ENCODE data around the gene SLC8A1.
A peak's percentile ranks its signal among the peaks of the same experiment; 100 is the strongest.

Gene SLC8A1

DNA sequence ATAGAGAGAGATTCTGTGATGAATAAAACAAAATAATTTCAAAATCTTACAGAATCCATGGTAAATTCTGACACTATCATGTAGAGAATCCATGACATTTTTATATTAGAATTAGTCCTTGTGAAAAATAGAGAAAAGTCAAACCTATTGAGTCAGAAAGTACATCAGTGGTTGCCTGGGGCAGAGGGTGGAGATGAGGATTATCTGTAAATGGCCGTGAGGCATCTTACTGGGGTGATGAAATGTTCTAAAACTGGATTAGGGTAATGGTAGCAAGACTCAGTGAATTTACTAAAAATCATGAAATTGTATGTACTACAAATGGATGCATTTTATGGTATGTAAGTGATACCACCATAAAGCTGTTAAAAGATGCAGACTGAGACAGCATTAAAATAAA, 323.1 kb downstream of the SLC8A1 start:
- no peak for DNase-seq

DNA sequence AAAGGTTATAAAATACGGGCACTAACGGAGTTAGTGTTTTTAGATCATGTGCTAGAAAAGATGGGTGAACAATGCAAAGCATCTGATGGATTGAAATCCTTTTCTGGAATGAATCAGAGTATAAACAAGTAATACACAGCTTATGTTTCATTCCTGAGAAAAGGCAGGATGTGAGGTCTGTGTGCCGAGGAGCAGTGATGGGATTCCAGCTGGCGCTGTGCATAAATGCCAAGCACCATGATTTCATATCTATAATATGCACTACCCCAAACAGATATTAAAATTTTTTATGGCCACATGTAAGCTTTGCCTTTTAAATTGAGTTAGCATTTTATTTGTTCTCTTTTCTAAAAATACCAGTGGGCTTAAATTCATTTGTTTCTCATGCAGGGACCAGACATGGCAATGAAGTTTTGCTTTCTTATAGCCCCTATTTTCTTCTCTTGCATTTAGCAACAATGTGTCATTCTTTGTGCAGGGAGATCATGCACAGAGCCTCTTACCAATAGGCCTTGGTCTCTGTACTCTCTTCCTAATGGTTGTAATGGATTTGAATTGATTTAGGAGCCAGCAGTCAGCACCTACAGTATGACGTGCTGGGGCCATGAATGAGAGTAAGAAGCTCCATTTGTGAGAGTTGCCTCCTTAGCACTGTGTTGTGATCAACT, 323.9 kb downstream of the SLC8A1 start:
- no peak for DNase-seq

GRCh38 chr2:40127146-40127545, 324.7 kb downstream of the SLC8A1 start:
- no peak for DNase-seq

DNA sequence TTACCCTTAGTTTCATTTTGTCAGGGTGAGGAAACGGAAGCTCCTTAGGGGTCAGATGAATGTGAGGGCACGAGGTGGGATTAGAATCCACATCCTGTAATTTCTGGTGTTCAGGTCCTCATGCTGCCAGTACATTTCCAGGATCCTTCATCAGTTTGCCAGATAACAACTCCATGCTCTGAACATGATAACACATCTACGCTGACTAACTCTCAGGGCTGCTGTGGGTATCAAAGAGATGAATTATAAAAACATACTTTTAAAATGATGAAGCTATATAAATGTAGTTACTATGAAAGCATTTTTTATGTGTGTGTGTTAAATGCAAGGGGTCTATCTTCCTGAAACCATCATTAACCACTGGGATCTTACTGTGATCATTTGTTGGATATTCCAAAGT, 325.9 kb downstream of the SLC8A1 start:
- no peak for DNase-seq

DNA sequence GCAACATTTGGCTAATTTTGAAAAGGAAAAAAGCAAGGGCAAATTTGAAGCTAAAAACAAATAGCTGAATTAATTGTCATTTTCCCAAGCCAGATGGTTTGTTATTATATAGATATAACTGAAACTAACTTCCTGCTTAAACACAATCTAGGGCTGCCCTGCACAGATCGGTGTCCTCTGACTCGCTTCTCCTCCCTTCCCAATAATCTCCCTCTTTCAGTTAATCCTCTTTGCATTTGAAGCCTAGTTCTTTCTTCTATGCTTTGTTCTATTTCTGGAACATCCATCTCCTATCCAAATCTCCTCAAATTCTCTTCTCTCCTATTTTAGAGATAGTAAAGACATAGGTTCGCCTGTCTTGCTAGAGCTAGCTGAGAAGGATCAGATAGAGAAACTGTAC, 328.1 kb downstream of the SLC8A1 start:
- DNase-seq: no peak

DNA sequence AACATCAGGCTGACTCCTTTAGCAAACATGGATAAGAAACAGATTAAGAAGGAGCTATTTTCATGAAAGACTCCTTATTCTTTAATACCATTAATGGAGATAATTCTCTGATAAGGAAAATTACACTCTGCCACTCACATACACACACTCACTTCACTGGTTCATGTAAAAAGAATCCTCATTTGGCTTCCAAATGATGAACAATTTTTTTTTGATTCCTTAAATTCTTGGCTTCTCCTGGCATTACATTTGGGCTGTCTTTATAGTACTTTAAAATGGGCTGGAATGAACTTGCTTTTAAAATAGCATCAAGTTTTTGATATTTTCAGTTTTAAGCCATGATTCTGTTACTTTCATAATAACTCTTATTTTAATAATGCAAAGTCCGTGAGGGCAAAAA, 328.6 kb downstream of the SLC8A1 start:
- no peak for DNase-seq

- no peak for DNase-seq
These were observed 330.9 kb downstream of the SLC8A1 start for GRCh38 chr2:40120957-40121356.

DNA sequence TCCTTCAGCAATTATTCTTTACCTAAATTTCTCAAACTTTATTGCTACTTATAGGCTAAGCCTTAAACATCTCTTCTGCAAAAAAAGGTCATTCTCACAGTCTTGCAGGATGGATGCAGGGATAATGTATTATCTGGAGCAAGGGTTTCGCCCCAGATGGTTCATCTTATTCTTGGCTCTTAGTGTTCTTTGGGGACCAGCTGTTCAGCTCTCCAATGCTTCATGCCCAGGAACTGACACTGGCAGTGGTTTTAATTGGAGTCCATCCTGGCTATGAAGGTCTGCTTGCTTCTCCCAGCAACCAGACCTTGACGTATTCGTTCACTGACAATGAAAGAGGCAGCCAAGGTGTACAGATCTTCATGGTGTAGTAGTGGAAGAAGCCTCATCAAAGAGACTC, 331.9 kb downstream of the SLC8A1 start:
- no peak for DNase-seq

GRCh38 chr2:40118622-40119021, 333.3 kb downstream of the SLC8A1 start:
- DNase-seq: no peak

DNA sequence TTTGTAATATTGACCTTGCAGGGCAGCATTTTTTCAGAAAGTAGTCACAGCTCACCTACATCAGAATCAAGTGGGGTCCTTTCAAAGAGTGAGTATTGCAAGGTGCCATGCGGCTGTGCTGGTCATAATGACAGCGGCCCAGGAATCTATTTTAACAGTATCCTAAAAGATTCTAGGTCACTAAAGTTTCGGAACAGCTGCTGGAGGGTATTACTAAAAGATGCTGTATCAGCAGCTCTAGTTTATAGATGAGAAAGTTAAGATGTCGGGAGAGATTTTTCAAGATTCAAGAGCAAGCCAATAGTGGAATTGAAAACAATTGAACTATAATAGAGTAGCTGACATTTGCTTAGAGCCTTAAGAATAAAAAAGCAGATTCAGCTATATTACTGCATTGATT, 336.0 kb downstream of the SLC8A1 start:
- DNase-seq: no peak

DNA sequence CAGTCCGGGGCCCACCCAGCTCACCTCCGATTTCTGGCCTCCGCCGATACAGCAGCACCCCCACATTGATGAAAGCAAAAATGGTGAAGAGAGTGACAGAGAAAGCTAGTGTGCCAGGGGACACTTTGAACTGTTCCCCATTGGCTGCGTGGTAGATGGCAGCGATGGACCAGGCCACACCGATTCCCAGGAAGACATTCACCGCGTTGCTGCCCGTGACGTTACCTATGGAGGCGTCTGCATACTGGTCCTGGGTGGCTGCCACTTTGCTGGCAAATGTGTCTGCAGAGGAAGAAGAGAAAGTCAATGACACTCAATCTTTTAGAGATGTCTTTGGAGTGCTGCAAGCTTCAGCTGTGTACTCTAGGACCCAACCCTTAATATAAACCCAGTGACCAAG, 336.5 kb downstream of the SLC8A1 start:
- no peak for DNase-seq

GRCh38 chr2:40113997-40114396, 337.9 kb downstream of the SLC8A1 start:
- no peak for DNase-seq

DNA sequence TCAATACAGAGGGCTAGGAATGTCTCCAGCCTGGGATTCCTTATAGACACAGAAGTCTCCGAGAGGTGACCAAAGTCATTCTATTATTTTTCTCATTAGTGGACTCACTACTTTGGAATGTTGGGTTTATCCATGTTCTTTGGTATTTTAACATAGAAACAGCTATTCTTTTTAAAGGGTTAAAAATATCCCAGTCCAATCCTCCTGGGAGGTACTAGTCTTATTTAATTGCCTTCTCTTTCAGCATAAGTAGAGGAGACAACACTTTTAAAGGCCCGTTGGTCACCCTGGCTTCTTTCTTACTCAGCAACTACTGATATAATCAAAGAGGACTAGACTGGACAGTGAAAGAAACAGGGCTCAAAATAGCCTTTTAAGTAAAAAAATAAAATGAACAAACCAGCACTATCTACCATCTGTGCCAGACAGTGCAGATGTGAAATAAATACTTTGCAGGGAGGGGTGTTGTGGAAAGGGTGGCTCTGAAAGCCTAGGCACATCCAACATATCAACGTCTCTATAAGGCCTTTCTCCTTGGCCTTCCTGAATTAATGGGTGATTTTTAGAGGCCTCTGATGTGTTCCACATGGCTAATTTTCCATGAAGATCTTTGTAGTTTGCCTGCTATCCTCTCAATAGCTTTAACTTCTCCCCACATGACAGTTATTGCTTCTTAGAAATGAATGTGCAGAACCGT, 338.5 kb downstream of the SLC8A1 start:
- no peak for DNase-seq

GRCh38 chr2:40109381-40109780, 342.5 kb downstream of the SLC8A1 start:
- DNase-seq: no peak

- no peak for DNase-seq
These were observed 343.0 kb downstream of the SLC8A1 start for GRCh38 chr2:40108851-40109250.

- no peak for DNase-seq
These were observed 345.8 kb downstream of the SLC8A1 start for GRCh38 chr2:40106061-40106460.

DNA sequence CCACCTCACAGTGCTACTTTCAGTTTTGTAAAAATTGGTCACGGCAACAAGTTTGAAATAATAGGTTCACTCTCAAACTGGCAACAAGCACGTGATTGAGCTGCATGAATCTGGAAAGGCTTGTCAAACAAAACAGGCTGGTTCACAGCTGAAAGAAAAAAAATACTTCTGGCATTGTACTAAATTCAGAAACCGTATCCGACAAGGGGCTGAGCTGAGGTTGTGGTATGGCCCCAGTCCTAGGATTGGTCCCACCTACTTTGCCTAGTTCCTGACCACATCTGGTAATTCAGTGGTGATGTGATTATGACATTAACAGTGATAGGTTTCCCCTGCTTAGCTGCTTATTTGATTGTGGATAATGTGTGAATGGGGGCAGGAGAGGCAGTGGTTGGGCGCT, 346.3 kb downstream of the SLC8A1 start:
- DNase-seq: peak; percentile 33

- DNase-seq: no peak
These were observed 348.3 kb downstream of the SLC8A1 start for GRCh38 chr2:40103590-40103989.

DNA sequence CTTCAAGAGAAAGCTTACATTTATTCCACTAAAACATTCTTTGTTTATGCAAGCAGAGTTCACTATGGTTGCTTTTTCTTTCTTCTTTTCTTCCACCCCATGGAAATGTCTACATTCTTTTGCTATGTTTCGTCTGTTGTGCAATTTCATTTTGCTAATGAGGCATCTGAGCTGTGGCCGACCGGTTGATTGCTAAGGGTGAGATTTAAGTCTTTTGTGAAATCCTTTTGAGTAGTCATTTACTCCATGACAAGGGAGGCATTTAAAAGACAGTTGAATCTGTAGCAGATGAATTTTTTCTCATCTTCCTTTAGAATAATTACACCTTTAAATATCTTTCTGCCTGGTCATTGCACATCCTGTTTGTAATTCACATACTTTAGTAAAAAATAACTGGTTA, 348.7 kb downstream of the SLC8A1 start:
- DNase-seq: no peak

GRCh38 chr2:40102447-40102846, 349.4 kb downstream of the SLC8A1 start:
- peak; percentile 35 for DNase-seq

- DNase-seq: no peak
These were observed 350.7 kb downstream of the SLC8A1 start for GRCh38 chr2:40101131-40101575.

GRCh38 chr2:40100676-40101075, 351.2 kb downstream of the SLC8A1 start:
- DNase-seq: no peak

GRCh38 chr2:40098786-40099470, 353.0 kb downstream of the SLC8A1 start:
- no peak for DNase-seq

GRCh38 chr2:40097691-40098385, 354.1 kb downstream of the SLC8A1 start:
- no peak for DNase-seq

Measured in RPMI8226 (cell line).